KMS-11 (cell line): ENCODE data around the gene AKT3.

Experiments
- H2AFZ ChIP-seq: fragments of 200-600 bp; sonication (generic); 2 replicates; pipeline ENCODE4 v1.6.1; 2016; ENCODE audit warnings: antibody characterized with exemption, mixed run types, low read depth
- H3K27ac ChIP-seq: fragments of 200-600 bp; sonication (generic); 2 replicates; pipeline ENCODE4 v1.6.1; 2016; ENCODE audit warnings: mild to moderate bottlenecking, mixed run types
- H3K27me3 ChIP-seq: fragments of 200-600 bp; sonication (generic); 2 replicates; pipeline ENCODE4 v1.6.1; 2017; ENCODE audit warnings: mild to moderate bottlenecking, low read depth, mixed run types, moderate library complexity; ENCODE audit not compliant: insufficient read depth
- H3K36me3 ChIP-seq: fragments of 200-600 bp; sonication (generic); 2 replicates; pipeline ENCODE4 v1.6.1; 2017; ENCODE audit warnings: mild to moderate bottlenecking, mixed run types; ENCODE audit not compliant: insufficient read depth
- H3K4me1 ChIP-seq: fragments of 200-600 bp; sonication (generic); 2 replicates; pipeline ENCODE4 v1.6.1; 2016; ENCODE audit warnings: mild to moderate bottlenecking, low read depth, mixed run types; ENCODE audit not compliant: poor library complexity, severe bottlenecking
- H3K4me2 ChIP-seq: fragments of 200-600 bp; sonication (generic); 2 replicates; pipeline ENCODE4 v1.7.0; 2016; ENCODE audit warnings: mild to moderate bottlenecking, mixed run types
- H3K4me3 ChIP-seq: fragments of 200-600 bp; sonication (generic); IDR thresholded peaks from 2 replicates; pipeline ENCODE4 v1.6.1; 2017; ENCODE audit warnings: low read depth, low read length, mixed read lengths; ENCODE audit not compliant: insufficient read depth
- H3K79me2 ChIP-seq: fragments of 200-600 bp; sonication (generic); 2 replicates; pipeline ENCODE4 v1.6.1; 2016; ENCODE audit warnings: low read depth, mixed run types; ENCODE audit not compliant: insufficient read depth
- H3K9ac ChIP-seq: fragments of 200-600 bp; sonication (generic); 2 replicates; pipeline ENCODE4 v1.6.1; 2016; ENCODE audit warnings: mild to moderate bottlenecking, mixed run types
- H4K20me1 ChIP-seq: fragments of 200-600 bp; sonication (generic); 2 replicates; pipeline ENCODE4 v1.6.1; 2016; ENCODE audit warnings: mild to moderate bottlenecking, mixed run types; ENCODE audit not compliant: insufficient read depth
- TF ChIP-seq, protein P1 (sequence below): fragments of 200-600 bp; sonication (generic); conservative IDR thresholded peaks from 2 replicates; pipeline ENCODE4 v1.6.1; 2017; ENCODE audit warnings: low read depth, mild to moderate bottlenecking, antibody characterized with exemption, low read length, moderate library complexity, mixed read lengths

Gene AKT3

DNA sequence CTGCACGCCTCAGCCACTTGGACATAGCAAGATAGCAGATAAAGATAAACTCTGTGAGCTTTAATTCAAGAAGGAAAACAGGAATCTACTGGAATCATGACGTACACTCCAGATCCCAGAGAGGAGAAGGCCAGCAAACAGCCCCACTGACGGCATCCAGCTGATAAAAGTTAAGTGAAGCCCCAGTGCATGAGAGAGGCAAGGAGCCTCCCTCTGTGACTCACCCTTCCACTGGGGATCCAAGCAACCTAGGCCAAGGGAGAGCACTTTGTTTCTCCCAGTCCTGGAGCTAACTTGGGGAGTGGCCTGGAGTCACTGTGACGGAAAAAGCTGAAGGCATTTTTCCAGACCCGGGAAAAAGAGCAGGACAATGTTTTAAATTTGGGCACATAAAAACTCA, 270.0 kb downstream of the AKT3 start:
- H3K4me2 ChIP-seq = no peak overlapping the region
- no peak overlapping the region for H3K9ac ChIP-seq
- H3K4me1 ChIP-seq = peaks cover 4% of the 10 kb centered on the region
- TF ChIP-seq, protein P1, sequence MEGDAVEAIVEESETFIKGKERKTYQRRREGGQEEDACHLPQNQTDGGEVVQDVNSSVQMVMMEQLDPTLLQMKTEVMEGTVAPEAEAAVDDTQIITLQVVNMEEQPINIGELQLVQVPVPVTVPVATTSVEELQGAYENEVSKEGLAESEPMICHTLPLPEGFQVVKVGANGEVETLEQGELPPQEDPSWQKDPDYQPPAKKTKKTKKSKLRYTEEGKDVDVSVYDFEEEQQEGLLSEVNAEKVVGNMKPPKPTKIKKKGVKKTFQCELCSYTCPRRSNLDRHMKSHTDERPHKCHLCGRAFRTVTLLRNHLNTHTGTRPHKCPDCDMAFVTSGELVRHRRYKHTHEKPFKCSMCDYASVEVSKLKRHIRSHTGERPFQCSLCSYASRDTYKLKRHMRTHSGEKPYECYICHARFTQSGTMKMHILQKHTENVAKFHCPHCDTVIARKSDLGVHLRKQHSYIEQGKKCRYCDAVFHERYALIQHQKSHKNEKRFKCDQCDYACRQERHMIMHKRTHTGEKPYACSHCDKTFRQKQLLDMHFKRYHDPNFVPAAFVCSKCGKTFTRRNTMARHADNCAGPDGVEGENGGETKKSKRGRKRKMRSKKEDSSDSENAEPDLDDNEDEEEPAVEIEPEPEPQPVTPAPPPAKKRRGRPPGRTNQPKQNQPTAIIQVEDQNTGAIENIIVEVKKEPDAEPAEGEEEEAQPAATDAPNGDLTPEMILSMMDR = no peak
- H3K27ac ChIP-seq = no peak overlapping the region
- H3K79me2 ChIP-seq = no peaks in the 10 kb centered on the region
- H3K36me3 ChIP-seq = no peaks in the 10 kb centered on the region
- H3K4me3 ChIP-seq = no peak overlapping the region
- no peaks in the 10 kb centered on the region for H3K27me3 ChIP-seq
- H4K20me1 ChIP-seq = no peaks in the 10 kb centered on the region; the same call in 1 of the 2 replicates
- no peak overlapping the region for H2AFZ ChIP-seq

DNA sequence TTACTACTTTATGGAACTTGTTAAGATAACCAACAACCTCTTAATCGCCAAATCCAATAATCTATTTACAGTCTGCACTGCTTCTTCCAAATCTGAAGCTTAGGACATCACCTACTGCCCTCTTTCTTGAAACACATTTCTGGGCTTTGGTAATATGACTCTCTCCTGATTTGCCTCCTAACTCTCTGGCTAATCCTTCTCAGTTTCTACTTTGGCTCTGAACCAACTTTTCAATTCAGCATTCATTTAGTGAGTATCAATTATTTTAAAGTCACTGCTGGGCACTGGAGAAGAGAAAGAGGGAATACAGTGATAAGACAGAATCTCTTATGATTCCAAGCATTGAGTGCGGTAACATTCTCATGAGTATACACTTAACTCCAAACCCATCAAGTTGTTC, 275.0 kb downstream of the AKT3 start:
- H3K27me3 ChIP-seq = no peaks in the 10 kb centered on the region
- no peak overlapping the region for H3K27ac ChIP-seq
- no peak overlapping the region for H3K4me2 ChIP-seq
- no peaks in the 10 kb centered on the region for H3K36me3 ChIP-seq
- no peak overlapping the region for H2AFZ ChIP-seq
- TF ChIP-seq, protein P1 = no peak
- no peaks in the 10 kb centered on the region for H3K4me1 ChIP-seq
- H4K20me1 ChIP-seq = no peaks in the 10 kb centered on the region
- H3K79me2 ChIP-seq = no peaks in the 10 kb centered on the region
- no peak overlapping the region for H3K4me3 ChIP-seq
- no peak overlapping the region for H3K9ac ChIP-seq

DNA sequence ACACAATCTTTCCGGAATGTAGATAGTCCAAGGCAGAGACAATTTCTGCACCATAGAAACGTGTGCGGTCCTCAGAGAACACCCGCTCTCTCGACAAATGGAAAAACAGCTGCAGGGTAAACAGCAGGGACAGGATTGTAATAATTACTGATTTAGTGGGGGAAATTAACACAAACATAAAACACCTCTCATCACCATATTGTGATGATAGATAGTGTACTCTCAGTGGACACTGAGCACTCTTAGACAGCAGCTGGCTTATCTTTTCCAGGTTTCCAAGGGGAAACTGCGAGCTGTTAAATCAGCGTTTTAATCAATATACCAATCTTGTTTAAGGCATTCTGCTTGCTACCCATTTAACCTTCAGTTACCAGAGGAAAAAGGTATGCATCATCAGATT, 277.1 kb downstream of the AKT3 start:
- TF ChIP-seq, protein P1 = no peak
- Histone ChIP-seq H3K4me2 (no peak overlapping the region), H3K9ac (no peak overlapping the region), H3K27me3 (no peaks in the 10 kb centered on the region), H3K4me3 (no peak overlapping the region), H2AFZ (no peak overlapping the region), H3K27ac (no peak overlapping the region), H3K79me2 (no peaks in the 10 kb centered on the region), H3K36me3 (no peaks in the 10 kb centered on the region), H4K20me1 (no peaks in the 10 kb centered on the region), H3K4me1 (no peaks in the 10 kb centered on the region)

DNA sequence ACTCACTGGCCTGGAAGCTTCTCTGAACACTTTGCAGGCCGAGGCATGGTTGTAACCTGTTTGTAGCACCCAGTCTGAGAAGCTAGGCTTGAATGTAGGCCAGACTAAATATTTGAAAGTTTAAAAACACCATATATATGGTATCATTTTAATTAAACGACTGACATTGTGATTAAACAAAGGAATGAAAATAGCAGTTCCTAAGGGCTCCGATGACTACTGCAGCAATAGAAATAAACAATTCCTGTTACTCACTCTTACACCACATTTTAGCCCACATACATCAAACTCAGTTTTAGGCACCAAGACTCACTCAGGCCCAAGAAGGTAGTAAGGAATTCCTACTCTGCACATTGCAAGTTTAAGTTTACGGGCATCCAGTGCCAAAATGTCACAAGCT, 281.2 kb downstream of the AKT3 start:
- Histone ChIP-seq H3K9ac (no peak overlapping the region), H3K27ac (no peak overlapping the region), H3K79me2 (no peaks in the 10 kb centered on the region), H4K20me1 (no peaks in the 10 kb centered on the region), H3K27me3 (no peaks in the 10 kb centered on the region), H3K4me1 (peaks cover 12% of the 10 kb centered on the region), H2AFZ (no peak overlapping the region), H3K36me3 (no peaks in the 10 kb centered on the region), H3K4me3 (no peak overlapping the region), H3K4me2 (no peak overlapping the region)
- TF ChIP-seq, protein P1 = no peak
